HG03520 (cell line): ENCODE measurements around the gene RITA1.
"Not testable (repeated sequence)": the region's sequence is repeated elsewhere in the genome, so short reads cannot be mapped to it uniquely, and the experiment has no call there.

Experiments
- ATAC-seq: cut with Tn5 transposase; IDR thresholded peaks from one replicate; pipeline ENCODE4 v1.9.1; 2021; ENCODE audit warnings: mild to moderate bottlenecking, moderate library complexity; ENCODE audit not compliant: unreplicated experiment

RITA1 gene, protein sequence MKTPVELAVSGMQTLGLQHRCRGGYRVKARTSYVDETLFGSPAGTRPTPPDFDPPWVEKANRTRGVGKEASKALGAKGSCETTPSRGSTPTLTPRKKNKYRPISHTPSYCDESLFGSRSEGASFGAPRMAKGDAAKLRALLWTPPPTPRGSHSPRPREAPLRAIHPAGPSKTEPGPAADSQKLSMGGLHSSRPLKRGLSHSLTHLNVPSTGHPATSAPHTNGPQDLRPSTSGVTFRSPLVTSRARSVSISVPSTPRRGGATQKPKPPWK

DNA sequence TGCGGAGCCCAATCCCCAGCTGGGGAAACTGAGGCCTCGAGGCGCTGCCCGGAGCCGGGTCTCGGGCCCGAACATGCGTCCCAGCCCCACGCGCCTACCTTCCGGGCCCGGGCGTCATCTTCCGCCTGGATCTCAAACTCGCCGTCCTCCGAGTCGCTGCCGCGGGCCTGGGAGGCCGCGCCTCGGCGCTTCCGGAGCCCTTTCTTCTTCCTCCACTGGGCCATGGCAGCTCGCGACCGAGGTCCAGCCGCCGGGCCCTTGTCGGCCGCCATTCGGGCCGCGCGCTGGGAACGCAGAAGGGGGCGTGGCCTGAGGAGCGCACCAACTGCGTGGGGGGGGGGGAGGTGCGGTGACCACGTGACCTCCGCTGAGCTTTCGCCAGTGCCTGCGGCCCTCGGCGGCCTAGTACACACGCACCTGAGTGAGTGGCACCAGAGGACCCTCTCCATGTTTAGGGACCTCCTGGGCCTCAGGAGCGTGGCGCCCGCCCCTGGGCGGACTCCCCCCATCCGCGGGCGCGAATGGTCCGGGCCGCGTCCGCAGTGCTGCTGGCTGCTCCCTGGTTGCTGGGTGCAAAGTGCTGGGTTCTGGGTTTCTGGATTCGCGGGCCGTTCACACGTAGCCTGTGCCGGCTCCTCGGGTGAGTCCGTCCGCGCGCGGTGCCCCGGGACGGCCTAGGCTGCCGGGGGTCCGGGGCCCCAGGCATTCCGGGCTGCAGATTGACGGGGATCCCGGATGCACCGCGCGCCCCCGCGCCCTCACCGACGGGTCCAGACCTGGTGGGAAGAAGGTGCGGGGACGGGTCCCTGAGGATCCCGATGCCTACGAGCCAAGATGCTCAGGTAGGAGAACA is at the start of gene RITA1, which contains the start of gene DDX54:
Gene RITA1, plus strand, starts transcription at position 542 of the 853 bp plus-strand sequence. CDS start 1,026 bp downstream, outside the sequence.
Gene DDX54, minus strand, starts transcription at position 299 of the 853 bp plus-strand sequence. Its CDS starts 27 bp downstream, at position 272.
- ATAC-seq, result peak; percentile 30

- ATAC-seq, result no peak
These were observed 49.2 kb upstream of the RITA1 start for GRCh38 chr12:113136128-113136989.

DNA sequence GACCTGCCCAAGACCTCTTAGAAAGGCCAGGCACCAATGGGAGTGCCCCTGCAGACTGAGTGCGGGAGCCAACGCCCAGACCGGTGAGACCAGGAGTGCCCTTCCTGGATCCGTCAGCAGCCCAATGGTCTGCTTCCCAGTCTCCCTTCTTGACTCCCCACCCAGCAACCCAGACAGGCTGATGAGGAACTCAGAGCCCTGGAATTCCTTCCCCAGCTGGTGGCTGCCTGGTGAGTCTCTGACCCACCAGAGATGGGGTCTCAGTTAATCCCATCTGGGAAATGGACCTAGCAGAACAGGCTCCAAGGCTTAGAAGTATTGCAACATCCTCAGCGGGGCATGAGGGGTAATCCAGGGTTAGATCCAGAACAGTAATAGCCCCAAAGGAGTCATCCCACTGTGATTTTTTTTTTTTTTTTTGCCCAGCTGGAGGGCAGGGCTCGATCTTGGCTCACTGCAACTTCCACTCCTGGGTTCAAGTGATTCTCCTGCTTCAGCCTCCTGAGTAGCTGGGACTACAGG is 48.5 kb upstream of the RITA1 start:
- ATAC-seq, result no peak

- no peak for ATAC-seq
These were observed 47.4 kb upstream of the RITA1 start for GRCh38 chr12:113137861-113138783.

- no peak for ATAC-seq
These were observed 46.7 kb upstream of the RITA1 start for GRCh38 chr12:113138826-113139225.

GRCh38 chr12:113140706-113141105 is 44.8 kb upstream of the RITA1 start:
- no peak for ATAC-seq

- not testable (repeated sequence) for ATAC-seq
These were observed 43.8 kb upstream of the RITA1 start for GRCh38 chr12:113141716-113142115.

DNA sequence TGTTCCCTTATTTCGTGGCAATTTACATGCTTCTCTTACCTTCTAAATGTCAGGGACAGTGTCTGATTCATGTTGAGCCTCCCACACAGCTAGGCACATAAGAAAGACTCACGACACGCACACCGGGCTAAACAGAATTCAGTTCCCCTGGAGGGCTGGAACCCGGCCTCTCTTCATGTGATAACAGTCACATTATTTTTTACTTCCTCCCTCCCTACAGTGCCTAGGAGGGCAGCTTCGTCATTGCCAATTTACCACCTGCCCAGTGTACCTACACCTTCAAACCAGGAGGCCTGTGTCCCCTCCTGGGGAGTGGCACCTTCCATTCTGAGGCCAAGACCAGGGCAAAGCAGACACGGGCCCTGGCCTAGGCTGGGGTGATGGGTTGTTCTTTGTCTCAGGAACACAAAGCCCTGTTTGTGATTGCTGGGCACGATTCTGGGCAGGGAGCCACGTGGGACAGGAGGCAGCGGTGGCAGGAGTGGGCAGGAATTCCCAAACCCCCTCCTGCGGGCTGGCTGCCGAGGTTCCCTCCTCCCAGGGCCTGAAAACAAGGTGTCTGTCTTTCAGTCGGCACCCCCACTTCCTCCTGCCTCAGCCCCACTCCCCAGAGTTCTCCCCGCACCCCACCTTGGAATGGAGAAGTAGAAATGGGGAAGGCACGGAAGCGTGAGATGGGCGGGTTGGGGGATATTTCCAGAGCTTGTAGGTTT is 43.2 kb upstream of the RITA1 start:
- ATAC-seq, result no peak

GRCh38 chr12:113142886-113143332 is 42.6 kb upstream of the RITA1 start:
- no peak for ATAC-seq

DNA sequence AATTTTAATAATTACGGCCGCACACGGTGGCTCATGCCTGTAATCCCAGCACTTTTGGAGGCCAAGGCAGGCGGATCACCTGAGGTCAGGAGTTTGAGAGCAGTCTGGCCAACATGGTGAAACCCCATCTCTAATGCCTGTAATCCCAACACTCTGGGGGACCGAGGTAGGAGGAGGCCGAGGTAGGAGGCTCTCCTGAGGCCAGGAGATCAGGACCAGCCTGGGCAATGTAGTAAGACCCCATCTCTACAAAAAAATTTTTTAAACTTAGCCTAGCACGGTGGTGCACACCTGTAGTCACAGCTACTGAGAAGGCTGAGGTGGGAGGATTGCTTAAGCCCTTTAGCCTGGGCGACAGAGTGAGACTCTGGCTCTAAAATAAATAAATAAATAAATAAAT is 41.6 kb upstream of the RITA1 start:
- ATAC-seq, result no peak

DNA sequence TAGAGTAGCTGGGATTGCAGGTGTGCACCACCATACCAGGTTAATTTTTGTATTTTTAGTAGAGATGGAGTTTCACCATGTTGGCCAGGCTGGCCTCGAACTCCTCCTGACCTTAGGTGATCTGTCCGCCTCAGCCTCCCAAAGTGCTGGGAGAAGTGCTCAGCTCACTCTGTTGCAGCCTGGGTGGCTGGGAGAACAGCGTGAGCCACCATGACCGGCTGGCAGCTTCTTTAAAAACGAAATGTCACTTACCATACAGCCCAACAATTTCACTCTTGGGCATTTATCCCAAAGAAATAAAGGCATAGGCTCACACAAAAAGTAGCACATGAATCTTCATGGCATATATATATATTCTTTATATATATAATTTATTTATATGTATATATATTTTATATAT is 40.7 kb upstream of the RITA1 start:
- no peak for ATAC-seq

- no peak for ATAC-seq
These were observed 39.6 kb upstream of the RITA1 start for GRCh38 chr12:113145720-113146551.

- no peak for ATAC-seq
These were observed 38.5 kb upstream of the RITA1 start for GRCh38 chr12:113146999-113147398.

- no peak for ATAC-seq
These were observed 36.0 kb upstream of the RITA1 start, which contains the start of gene CFAP73 for GRCh38 chr12:113149361-113150150. Gene CFAP73, plus strand, starts transcription at chr12:113149724. Its CDS starts 134 bp downstream, at chr12:113149858.

- ATAC-seq, result no peak
These were observed 33.9 kb upstream of the RITA1 start for GRCh38 chr12:113151655-113152054.

DNA sequence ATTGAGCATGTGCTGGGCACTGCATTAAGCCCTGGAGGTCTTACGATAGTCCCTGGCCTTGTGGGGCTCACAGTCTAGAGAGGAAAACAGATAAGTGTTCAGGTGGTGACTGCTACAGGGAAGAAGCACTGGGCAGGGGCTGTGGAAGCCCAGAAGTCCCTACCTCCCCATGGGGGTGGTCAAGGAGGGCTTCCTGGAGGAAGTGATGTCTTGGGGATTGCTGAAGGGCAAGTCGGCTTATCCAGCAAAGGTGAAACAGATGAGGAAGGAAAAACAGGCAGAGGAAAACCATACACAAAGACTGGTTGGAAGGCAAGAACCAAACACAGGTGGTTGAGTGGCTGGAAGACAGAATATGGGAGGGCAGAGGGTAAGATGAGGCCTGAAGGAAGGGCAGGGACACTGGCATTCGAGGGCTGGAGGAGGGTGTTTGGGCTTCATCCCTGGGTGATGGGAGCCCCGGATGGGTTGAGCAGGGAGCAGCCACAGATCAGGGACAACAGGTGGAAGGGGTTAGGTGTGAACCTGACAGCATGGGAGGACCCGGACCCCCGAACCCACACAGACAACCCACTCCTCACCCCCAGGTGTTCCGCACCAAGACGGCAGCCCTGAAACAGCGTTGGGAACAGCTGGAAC is 33.2 kb upstream of the RITA1 start:
- no peak for ATAC-seq
